Gastroesophageal sphincter (tissue), 4 donors: Measurements from ENCODE around the gene STRN. TPM values are rescaled to one million over a fixed set of nuclear protein-coding genes. Genes with fewer than 3 reads are reported as not detected.
"Not testable (repeated sequence)": the region's sequence is repeated elsewhere in the genome, so short reads cannot be mapped to it uniquely, and the experiment has no call there.

Source experiments
- ATAC-seq: fragments of 150-250 bp; one replicate; pipeline ENCODE4 v1.9.1; 2016; ENCODE audit warnings: mild to moderate bottlenecking, moderate library complexity
- H3K27ac ChIP-seq, 4 donors: fragments of 200-600 bp; sonication (generic) in 3 of 4; 1 replicate in 3 of 4; 2 replicates in 1 of 4; pipeline ENCODE4 v1.5.1; 2016 to 2019
- H3K27me3 ChIP-seq: fragments of 200-600 bp; sonication (generic); one replicate; pipeline ENCODE4 v1.5.1; 2019
- H3K36me3 ChIP-seq, 2 donors: fragments of 200-600 bp; sonication (generic); one replicate each; pipeline ENCODE4 v1.5.1; 2019; ENCODE audit warnings: control low read depth in 1 of 2
- H3K4me1 ChIP-seq, 3 donors: fragments of 200-600 bp; sonication (generic); 1 replicate in 2 of 3; 2 replicates in 1 of 3; pipeline ENCODE4 v1.5.1; 2016 to 2019; ENCODE audit warnings: control low read depth in 2 of 3
- H3K4me3 ChIP-seq, 2 donors: fragments of 200-600 bp; sonication (generic); one replicate each; pipeline ENCODE4 v1.5.1; 2019; ENCODE audit warnings: mild to moderate bottlenecking in 1 of 2, moderate library complexity in 1 of 2
- H3K9me3 ChIP-seq, 3 donors: fragments of 200-600 bp; sonication (generic); one replicate each; pipeline ENCODE4 v1.5.1; 2017 to 2019; ENCODE audit warnings: control low read depth in 2 of 3
- EP300 ChIP-seq: sonication (generic); formaldehyde crosslinking; IDR thresholded peaks from one replicate; pipeline ENCODE4 v1.6.1; 2017; ENCODE audit warnings: antibody characterized with exemption, mild to moderate bottlenecking
- POLR2A ChIP-seq, 2 donors: fragments of 450-650 bp; IDR thresholded peaks; one replicate each; pipeline ENCODE4 v1.6.1; 2017; ENCODE audit warnings: antibody characterized with exemption in 2 of 2, mild to moderate bottlenecking in 2 of 2, moderate library complexity in 1 of 2
- POLR2AphosphoS5 ChIP-seq: sonication (generic); formaldehyde crosslinking; IDR thresholded peaks from one replicate; pipeline ENCODE4 v1.6.1; 2017; ENCODE audit warnings: antibody characterized with exemption
- WGBS, 2 donors: methylation state at CpG; one replicate each; pipeline ENCODE4 v1.1.5; 2018; ENCODE audit warnings: low coverage in 1 of 2; 5-methylcytosine and 5-hydroxymethylcytosine counted together
- total RNA-seq, 4 donors: library from RNA; depleted of rRNA; stranded (reverse); fragments of >200 nt; gene quantifications; one replicate each; pipeline ENCODE4 v1.1.0, GENCODE V29; 2016
- TF ChIP-seq, protein P1 (sequence below), 4 experiments: fragments of 200-600 bp in 2 of 4; fragments of 450-650 bp in 2 of 4; sonication (generic) in 1 of 4; IDR thresholded peaks; one replicate each; pipeline ENCODE4 v1.5.1; 2017 to 2019; ENCODE audit warnings: antibody characterized with exemption in 4 of 4, mild to moderate bottlenecking in 2 of 4, moderate library complexity in 2 of 4

Gene STRN
- total RNA-seq, 4 donors from 2014 or later: 18.5 to 24.6 (median 20.9) TPM

DNA sequence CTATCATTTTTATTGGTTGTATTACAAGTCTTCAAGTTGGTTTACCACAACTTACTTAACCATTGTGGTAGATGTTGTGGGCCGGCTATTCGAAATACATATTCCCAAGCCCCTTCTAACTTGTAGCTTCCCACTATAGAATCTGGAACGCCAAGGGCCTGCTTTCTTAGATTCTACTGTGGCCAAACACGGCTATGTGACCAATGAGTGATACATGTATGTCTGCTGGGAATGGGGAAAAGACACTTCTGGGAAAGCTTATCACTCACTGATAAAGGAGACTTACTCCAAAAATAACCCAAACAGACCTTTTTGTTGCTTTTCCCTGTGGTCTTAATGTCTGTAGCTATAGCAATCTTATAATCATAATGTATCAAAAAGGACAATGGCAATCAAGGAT, 24.5 kb downstream of the STRN start:
- ATAC-seq: no peak
- Histone ChIP-seq H3K27ac (no peak overlapping the region), H3K4me1 (no peaks in the 10 kb centered on the region), H3K27me3 (no peaks in the 10 kb centered on the region), H3K36me3 (no peaks in the 10 kb centered on the region), H3K9me3 (no peaks in the 10 kb centered on the region), H3K4me3 (no peak overlapping the region)
- TF ChIP-seq, protein P1, sequence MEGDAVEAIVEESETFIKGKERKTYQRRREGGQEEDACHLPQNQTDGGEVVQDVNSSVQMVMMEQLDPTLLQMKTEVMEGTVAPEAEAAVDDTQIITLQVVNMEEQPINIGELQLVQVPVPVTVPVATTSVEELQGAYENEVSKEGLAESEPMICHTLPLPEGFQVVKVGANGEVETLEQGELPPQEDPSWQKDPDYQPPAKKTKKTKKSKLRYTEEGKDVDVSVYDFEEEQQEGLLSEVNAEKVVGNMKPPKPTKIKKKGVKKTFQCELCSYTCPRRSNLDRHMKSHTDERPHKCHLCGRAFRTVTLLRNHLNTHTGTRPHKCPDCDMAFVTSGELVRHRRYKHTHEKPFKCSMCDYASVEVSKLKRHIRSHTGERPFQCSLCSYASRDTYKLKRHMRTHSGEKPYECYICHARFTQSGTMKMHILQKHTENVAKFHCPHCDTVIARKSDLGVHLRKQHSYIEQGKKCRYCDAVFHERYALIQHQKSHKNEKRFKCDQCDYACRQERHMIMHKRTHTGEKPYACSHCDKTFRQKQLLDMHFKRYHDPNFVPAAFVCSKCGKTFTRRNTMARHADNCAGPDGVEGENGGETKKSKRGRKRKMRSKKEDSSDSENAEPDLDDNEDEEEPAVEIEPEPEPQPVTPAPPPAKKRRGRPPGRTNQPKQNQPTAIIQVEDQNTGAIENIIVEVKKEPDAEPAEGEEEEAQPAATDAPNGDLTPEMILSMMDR (IDR thresholded peaks at IDR 0.05): no peak
- TF ChIP-seq POLR2AphosphoS5: no peak
- TF ChIP-seq EP300: no peak
- TF ChIP-seq POLR2A (IDR thresholded peaks at IDR 0.05): no peak
- WGBS, 2 donors: 90 to 100% methylated on average over 2 of the region's 4 CpGs

DNA sequence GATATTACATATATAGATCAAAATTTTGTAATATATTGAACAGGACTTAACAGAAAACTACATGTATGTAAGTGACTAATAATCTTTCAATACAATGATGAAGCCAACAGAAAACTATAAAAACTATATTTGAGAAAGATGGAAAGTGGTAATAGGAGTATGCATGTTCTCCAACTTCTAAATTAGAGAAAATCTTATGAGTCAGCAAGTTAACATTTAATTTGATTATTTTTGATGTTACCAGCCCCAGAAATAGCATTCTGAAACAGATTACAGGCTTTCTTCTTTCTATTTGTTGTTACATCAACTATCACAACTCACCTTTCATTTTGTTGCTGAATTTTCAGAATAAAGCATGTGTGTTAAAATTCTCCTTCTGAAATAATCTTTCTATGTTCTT, 29.8 kb downstream of the STRN start:
- not testable (repeated sequence) for H3K27me3 ChIP-seq, H3K4me1 ChIP-seq, H3K36me3 ChIP-seq, H3K9me3 ChIP-seq, H3K4me3 ChIP-seq, H3K27ac ChIP-seq, ATAC-seq

DNA sequence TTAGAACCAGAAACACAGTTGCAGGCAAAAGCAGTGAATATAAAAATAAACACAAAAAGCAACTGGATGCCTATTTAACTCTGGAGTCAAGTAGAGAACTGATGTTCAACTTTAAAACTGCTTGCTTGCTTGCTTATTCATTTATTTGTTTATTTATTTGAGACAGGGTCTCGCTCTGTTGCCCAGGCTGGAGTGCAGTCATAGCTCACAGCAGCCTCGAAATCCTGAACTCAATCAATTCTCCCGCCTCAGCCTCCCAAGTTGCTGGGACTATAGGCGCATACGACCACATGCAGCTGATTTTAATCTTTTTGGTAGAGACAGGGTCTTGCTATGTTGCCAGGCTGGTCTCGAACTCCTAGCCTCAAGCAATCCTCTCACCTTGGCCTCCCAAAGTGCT, 34.6 kb downstream of the STRN start:
- not testable (repeated sequence) for H3K9me3 ChIP-seq, ATAC-seq, H3K4me1 ChIP-seq, H3K27me3 ChIP-seq, H3K4me3 ChIP-seq, H3K27ac ChIP-seq, H3K36me3 ChIP-seq
- 95 to 97% methylated on average over 5 to 6 of the region's 6 CpGs for WGBS, 2 donors

DNA sequence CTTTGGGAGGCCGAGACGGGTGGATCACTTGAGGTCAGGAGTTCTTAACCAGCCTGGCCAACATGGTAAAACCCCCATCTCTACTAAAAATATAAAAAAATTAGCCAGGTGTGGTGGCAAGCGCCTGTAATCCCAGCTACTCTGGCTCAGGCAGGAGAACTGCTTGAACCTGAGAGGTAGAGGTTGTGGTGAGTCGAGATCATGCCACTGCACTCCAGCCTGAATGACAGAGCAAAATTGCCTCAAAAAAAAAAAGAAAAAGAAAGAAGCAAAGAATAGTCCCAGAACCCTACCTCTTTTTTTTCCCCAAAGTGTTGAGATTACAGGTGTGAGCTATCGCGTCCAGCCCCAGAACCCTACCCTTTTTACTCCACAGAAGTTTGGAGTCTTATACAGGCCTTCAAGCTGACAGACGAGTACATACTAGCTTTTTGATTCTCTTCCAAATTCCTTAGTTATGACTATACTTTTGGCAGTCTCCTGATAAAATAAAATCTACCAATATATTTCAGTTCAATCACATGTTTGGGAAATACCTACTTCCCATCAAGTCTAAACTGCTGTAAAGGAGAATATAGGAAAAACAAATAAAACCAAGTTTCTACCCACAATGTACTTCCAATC, 35.4 kb downstream of the STRN start:
- Histone ChIP-seq H3K27ac (peak overlapping the region in 1 of 4 donors; percentile 19), H3K4me1 (peaks cover 0 to 15% (median 0%) of the 10 kb centered on the region in 3 donors)
- ATAC-seq, H3K4me3 ChIP-seq, H3K27me3 ChIP-seq, H3K9me3 ChIP-seq, H3K36me3 ChIP-seq: not testable (repeated sequence)
- 45 to 54% methylated on average over 5 of the region's 7 CpGs for WGBS, 2 donors

DNA sequence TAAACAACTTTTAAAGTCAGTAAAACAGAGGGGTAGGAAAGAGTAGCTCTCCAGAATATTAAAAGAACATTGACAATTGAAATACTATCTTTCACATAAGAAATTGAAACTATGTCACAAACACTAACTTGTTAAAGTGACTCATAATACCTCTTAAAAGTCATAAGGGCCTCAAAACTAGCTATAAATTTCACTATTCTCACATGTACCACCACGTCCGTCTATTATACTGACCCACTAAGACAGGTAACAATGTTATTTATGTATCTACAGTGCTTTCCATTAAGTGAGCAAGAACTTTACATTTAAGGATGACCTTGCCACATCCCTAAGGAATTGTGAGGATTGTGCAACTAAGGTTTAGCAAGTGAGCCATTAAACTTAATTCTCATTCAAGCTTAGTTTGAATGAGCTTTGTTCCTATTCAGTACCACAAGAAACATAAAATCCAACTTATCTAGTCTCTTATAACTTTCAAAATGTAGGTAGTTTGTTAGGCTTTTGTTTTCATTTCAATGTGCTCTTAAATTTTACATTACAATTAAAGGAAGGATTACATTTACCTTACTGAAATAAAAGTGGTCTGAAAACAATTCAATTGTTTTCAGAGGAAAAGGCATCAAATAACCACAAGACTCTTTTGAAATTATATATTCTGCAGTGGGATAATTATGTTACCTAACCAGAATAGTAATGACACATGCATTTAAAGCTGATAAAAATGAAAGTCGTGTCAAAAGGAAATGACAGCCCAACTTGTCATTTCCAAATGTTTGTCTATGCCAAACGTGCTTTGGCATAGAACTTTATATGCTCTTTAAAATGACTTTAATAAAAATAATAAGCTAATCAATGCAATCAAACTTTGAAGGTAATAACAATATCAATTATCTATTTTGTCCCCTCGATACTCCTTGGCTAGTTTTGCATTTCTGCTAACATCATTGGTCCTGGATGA, 39.9 kb downstream of the STRN start:
- H3K27me3 ChIP-seq, ATAC-seq, H3K4me3 ChIP-seq, H3K36me3 ChIP-seq, H3K27ac ChIP-seq, H3K9me3 ChIP-seq: not testable (repeated sequence)
- 71 to 81% methylated on average over 5 of the region's 5 CpGs for WGBS, 2 donors
- peaks cover 0 to 15% (median 0%) of the 10 kb centered on the region in 3 donors for H3K4me1 ChIP-seq

DNA sequence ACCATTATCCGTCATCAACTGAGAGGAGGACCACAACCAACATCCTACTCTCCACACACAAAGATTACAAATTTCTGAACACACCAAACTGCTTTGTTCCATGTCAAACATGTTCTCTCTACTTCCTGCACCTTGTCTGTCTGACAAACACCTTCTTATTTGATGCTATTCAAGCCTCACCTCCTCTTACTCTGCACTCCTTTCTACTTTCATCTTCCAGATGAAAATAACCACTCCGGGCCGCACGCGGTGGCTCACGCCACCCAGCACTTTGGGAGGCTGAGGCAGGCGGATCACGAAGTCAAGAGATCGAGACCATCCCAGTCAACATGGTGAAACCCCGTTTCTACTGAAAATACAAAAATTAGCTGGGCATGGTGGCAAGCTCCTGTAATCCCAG, 43.7 kb downstream of the STRN start:
- H3K4me1 ChIP-seq, H3K36me3 ChIP-seq, H3K9me3 ChIP-seq, H3K27ac ChIP-seq, ATAC-seq, H3K4me3 ChIP-seq, H3K27me3 ChIP-seq: not testable (repeated sequence)
- WGBS, 2 donors: 94 to 100% methylated on average over 1 of the region's 10 CpGs

DNA sequence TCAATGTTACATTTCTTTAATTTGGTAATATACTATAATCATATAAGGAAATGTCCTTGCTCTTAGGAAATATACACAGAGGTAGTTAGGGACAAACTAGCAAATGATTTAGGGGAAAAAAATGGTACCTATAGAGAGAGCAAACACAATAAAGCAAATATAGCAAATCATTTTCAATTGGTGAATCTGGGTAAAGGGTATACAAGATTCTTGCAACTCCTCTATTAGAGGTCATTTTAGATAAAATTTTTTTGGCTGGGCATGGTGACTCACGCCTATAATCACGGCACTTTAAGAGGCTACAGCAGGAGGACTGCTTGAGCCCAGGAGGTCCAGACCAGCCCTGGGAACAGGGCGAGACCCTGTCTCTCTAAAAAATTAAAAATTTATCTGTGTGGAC, 44.4 kb downstream of the STRN start:
- WGBS, 2 donors: 83 to 100% methylated on average over 1 to 3 of the region's 3 CpGs
- ATAC-seq: no peak
- Histone ChIP-seq H3K27ac (no peak overlapping the region), H3K4me1 (peaks cover 0 to 6% (median 0%) of the 10 kb centered on the region in 3 donors), H3K27me3 (no peaks in the 10 kb centered on the region), H3K4me3 (no peak overlapping the region), H3K9me3 (no peaks in the 10 kb centered on the region), H3K36me3 (peaks cover 0 to 3% of the 10 kb centered on the region in 2 donors)
- TF ChIP-seq EP300 (no peak), POLR2A (IDR thresholded peaks at IDR 0.05) (no peak)
- TF ChIP-seq, protein P1 (IDR thresholded peaks at IDR 0.05): no peak
